ENCODE results near the gene MAPK7. TPM values are rescaled to one million over a fixed set of nuclear protein-coding genes. Genes with fewer than 3 reads are reported as not detected.

The MAPK7 gene
- total and polyA plus RNA-seq, 2 of the 4 experiments (the other 2 are of a cell fraction), result 9.7 to 25.4 TPM

DNA sequence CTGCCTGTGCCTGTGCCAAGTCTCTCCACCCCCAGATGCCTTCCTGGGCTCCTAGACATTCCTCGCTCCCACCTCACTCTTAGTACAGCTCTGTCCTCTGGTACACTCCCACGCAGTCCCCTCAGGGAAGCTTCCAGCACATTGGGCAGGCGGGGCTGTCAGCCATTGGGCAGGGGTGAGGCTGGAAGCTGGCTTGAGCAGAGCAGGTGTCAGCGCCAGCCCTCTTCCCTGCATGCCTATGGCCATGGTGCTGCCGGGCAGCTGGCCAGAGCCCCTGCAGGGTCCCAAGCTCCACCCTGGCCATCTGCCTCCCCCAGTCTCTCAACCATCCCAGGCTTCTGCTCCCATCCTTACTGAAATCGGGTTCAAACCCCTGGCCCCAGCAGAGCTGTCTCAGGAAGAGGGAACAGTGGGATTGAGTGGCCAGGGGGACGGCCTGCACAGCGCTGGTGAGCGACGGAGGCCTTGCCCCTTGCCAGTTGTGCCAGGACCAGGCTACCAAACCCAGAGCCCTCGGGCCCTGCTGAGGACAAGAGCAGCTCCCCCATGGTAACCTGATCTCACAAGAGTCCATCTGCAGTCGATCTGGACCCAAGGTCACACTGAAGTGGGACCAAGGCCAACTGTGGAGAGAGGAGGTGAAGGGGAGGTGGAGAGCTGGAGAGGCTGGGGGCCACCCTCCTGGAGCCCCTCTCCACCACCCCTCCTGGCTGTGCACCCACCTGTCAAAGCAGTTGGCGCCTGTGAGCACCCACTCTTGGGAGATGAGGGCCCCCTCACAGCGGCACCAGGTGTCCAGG lies 13.4 kb upstream of the MAPK7 start:
- Histone ChIP-seq H3K14ac (replicated peaks; ENCODE audit: low read depth, low read length) (no peak overlapping the region), H3K9ac (ENCODE audit: low read depth, low read length) (no peak overlapping the region), H4K91ac (ENCODE audit: insufficient read depth, low read depth, low read length) (no peak overlapping the region), H2AFZ (replicated peaks; ENCODE audit: low read length, poor library complexity) (peak overlapping the region; percentile 79), H2BK20ac (ENCODE audit: low read depth, low read length) (no peak overlapping the region), H3K18ac (ENCODE audit: low read depth, low read length) (no peak overlapping the region), H3K4me1 (ENCODE audit: control insufficient read depth, insufficient read depth, low read length) (peaks cover 12% of the 10 kb centered on the region), H3K36me3 (ENCODE audit: control insufficient read depth, insufficient read depth, low read length) (no peaks in the 10 kb centered on the region), H4K8ac (ENCODE audit: low read depth in 2 of 2, low read length in 2 of 2) (no peak overlapping the region), H3K79me1 (ENCODE audit: low read depth in 1 of 2, low read length in 2 of 2) (peaks cover 4 to 11% of the 10 kb centered on the region in 2 experiments; a peak in 3 of 4 replicates), H2AK9ac (replicated peaks; ENCODE audit: low read depth, low read length, poor library complexity) (peak overlapping the region; percentile 73), H4K5ac (ENCODE audit: low read depth, low read length) (no peak overlapping the region), H3K4ac (ENCODE audit: low read depth, low read length) (no peak overlapping the region), H3K4me2 (ENCODE audit: low read depth, low read length) (no peak overlapping the region), H2BK120ac (ENCODE audit: low read depth, low read length) (no peak overlapping the region; the same call in 1 of the 2 replicates), H3K9me3 (ENCODE audit: control insufficient read depth, insufficient read depth, low read length) (no peaks in the 10 kb centered on the region), H3K23ac (ENCODE audit: low read depth, low read length) (no peak overlapping the region), H2AK5ac (ENCODE audit: low read depth, low read length) (no peak overlapping the region), H3K4me3 (ENCODE audit: insufficient read depth, low read depth, low read length) (no peak overlapping the region), H2BK5ac (ENCODE audit: low read depth, low read length, poor library complexity, severe bottlenecking) (no peak overlapping the region), H3K9me1 (ENCODE audit: insufficient read depth, low read length) (peaks cover 6% of the 10 kb centered on the region; the same call in 1 of the 2 replicates), H3K27me3 (ENCODE audit: control insufficient read depth, insufficient read depth, low read length) (no peaks in the 10 kb centered on the region), H2BK15ac (ENCODE audit: low read depth, low read length) (no peak overlapping the region), H3K56ac (ENCODE audit: extremely low read depth, insufficient read depth, low read length) (no peak overlapping the region), H4K20me1 (ENCODE audit: insufficient read depth, low read length) (no peaks in the 10 kb centered on the region), H3K27ac (ENCODE audit: insufficient read depth, low read length) (no peak overlapping the region)
- ATAC-seq (ENCODE audit: low read depth) (no peak), DNase-seq (no peak)
- CTCF ChIA-PET, result interaction anchor here (0.6 to 2.3 kb wide), 2 partner anchors 82 to 194 kb away, joined by 4 to 11 read pairs; no protein-coding TSS in a partner anchor
- WGBS, 2 experiments (ENCODE audit: extremely low coverage in 2 of 2, insufficient read length in 1 of 2), result 83% methylated on average over 2 of the region's 14 CpGs; no CpG with 5 or more reads in 1 of the 2 experiments
- BruUV-seq (replicated peaks), result no TSS peak
- dilution Hi-C loops (cut with HindIII; ENCODE audit: low sequenced_read_pairs, unreplicated experiment) (no loop called here), in situ Hi-C loops (cut with MboI; ENCODE audit: low sequenced_read_pairs) (loop anchor here (5.0 kb wide), 3 partner anchors 82 to 397 kb away; no protein-coding TSS in a partner anchor), intact Hi-C loops (cut with micrococcal nuclease) (loop anchor here (5.0 kb wide), 2 partner anchors 282 to 307 kb away; partner anchors contain the start of gene ALDH3A2)
- TF ChIP-seq, protein P1, sequence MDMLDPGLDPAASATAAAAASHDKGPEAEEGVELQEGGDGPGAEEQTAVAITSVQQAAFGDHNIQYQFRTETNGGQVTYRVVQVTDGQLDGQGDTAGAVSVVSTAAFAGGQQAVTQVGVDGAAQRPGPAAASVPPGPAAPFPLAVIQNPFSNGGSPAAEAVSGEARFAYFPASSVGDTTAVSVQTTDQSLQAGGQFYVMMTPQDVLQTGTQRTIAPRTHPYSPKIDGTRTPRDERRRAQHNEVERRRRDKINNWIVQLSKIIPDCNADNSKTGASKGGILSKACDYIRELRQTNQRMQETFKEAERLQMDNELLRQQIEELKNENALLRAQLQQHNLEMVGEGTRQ (IDR thresholded peaks at IDR 0.05; ENCODE audit: low read depth, low read length), result no peak
- no peak for TF ChIP-seq CHD1 (IDR thresholded peaks at IDR 0.05; ENCODE audit: low read depth, low read length)
- TF ChIP-seq RCOR1 (IDR thresholded peaks at IDR 0.05; ENCODE audit: insufficient replicate concordance, low read length), result no peak
- TF ChIP-seq FOS (IDR thresholded peaks at IDR 0.05; ENCODE audit: low read depth, low read length), result no peak
- POLR2A ChIA-PET (ENCODE audit: unreplicated experiment), result interaction anchor here (0.6 to 1.2 kb wide), 3 partner anchors 13 to 89 kb away, joined by 3 to 6 read pairs (median 5); no protein-coding TSS in a partner anchor

Measured in IMR-90 (cell line).